GM11168 (cell line): Measurements from ENCODE around the gene GLI3.
"Not testable (repeated sequence)": the region's sequence is repeated elsewhere in the genome, so short reads cannot be mapped to it uniquely, and the experiment has no call there.

Experiments
- in situ Hi-C: fragments of 300-500 bp; cut with MboI; formaldehyde crosslinking; loops from one replicate; pipeline ENCODE4 v1.12.0; 2022; ENCODE audit warnings: low sequenced_read_pairs; ENCODE audit not compliant: unreplicated experiment

The GLI3 gene

DNA sequence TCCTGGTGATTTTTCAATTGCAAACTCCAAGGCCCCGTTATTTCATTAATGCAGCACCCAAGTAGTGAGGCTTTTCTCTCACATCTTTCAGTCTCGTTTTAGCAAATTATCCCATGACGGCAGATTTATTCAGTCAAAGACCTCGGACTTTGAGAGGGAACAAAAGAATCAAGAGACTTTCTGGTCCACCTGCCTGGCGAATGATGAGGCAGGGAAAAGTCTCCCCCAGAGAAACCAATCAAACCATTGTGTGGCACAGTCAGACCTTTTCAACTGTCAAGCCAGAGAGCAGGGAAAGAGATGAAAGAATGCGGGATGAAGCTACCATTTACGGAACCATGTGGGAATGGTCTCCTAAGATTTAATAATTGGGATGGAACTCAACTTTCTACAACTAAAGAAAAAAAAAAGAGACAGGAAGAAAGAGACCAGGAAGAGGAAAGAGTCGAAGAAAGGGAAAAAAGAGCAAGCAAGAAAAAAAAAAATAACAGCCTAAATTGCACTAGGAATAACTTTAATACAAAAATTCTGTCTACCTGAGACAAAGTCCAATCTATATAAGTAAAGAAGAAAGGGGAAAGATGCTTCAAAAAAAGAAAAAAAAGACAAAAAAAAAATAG lies 22.8 kb downstream of the GLI3 start:
- in situ Hi-C loops = no loop called here

- in situ Hi-C loops = no loop called here
Observed at GRCh38 chr7:42213093-42213492, 23.9 kb downstream of the GLI3 start.

DNA sequence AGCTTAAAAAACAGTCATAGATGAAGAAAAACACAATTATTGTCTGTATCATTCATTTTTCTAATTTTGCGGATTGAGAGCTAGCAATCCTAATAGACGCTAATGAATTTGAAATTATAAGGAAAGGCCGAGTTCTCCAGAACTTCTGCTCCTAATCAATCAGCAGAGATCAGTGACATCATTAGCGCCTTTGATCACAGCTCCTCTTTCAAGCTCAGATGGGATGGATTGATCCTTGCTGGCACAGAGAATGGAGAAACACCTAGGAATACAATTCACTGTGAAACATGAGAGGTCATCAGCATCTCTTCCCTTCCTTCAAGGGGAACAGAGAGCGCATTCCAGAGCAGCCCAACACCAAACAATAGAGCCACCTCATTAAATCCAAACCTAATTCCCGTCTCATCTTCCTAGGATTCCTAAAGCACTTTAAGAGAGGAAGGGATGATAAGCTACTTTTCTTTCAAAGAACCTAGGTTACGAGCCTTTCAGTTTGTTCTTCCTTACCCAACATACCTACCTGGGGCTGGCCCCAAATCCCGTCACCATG lies 24.4 kb downstream of the GLI3 start:
- in situ Hi-C loops = no loop called here

- in situ Hi-C loops = no loop called here
Observed at GRCh38 chr7:42211938-42212337, 25.1 kb downstream of the GLI3 start.

DNA sequence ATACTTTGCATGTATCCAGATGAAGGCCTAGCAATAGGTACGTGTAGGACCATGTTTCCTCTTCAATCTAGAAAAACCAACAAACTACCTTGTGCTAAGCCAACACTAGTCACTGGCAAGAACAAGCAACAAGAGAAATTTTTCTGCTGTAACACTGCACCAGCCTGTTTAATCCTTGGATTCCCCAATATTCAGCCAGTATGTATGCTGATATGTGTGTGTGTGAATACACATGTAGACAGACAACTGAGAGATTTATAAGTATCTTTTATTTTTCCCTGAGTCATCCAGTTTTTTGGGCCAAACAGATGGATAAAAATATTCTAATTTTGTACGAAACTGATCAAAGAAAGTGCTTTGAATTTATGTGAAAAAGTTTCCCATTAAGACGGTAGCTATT lies 26.2 kb downstream of the GLI3 start:
- in situ Hi-C loops = no loop called here

- in situ Hi-C loops = no loop called here
Observed at GRCh38 chr7:42210333-42210732, 26.7 kb downstream of the GLI3 start.

DNA sequence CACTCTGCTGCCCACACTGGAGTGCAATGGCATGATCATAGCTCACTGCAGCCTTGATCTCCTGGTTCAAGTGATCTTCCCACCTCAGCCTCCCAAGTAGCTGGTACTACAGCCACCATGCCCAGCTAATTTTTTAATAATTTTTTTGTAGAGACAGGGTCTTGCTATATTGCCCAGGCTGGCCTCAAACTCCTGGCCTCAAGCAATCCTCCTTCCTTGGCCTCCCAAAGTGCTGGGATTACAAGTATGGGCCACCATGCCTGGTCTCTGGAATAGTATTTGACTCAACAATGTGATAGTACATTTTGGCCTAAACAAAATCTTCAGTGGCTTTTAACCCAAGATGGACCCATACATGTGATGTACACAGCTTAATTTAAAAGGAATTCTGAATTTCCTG lies 27.9 kb downstream of the GLI3 start:
- in situ Hi-C loops = not testable (repeated sequence)

DNA sequence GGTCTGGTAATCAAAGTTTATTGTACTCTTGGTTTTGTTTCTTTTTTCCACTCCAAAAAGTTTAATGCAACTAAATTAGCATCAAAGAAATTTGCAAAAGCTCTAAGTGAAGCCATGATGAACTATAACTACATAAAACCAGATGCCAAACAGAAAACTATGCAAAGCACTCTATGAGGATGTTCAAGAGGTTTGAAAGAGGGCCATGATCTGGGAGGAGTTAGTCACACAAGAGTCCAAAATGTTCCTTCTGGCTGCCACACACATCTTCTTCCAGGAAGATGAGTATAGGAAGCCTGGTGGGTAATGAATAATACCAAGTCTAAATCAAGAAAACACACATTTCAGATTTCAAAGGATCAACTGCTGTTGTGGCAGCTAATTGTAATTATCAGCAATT lies 28.4 kb downstream of the GLI3 start:
- in situ Hi-C loops = no loop called here

GRCh38 chr7:42207420-42207819 lies 29.6 kb downstream of the GLI3 start:
- in situ Hi-C loops = no loop called here

DNA sequence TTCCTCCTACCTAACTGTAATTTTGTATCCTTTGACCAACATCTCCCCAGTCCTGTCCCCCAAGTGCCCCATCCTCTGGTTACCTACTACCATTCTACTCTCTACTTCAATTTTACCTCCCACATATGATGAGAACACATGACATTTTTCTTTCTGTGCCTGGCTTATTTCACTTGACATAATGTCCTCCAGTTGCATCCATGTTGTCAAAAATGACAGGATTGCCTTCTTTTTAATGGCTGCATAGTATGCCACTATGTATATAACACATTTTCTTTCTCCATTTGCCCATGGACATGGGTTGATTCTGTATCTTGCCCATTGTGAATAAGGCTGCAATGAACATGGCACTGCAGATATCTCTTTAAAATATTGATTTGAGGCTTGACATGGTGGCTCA lies 33.7 kb downstream of the GLI3 start:
- in situ Hi-C loops = no loop called here

- in situ Hi-C loops = no loop called here
Observed at GRCh38 chr7:42202601-42203000, 34.4 kb downstream of the GLI3 start.

- in situ Hi-C loops = no loop called here
Observed at GRCh38 chr7:42198974-42199668, 37.9 kb downstream of the GLI3 start.

GRCh38 chr7:42198296-42198695 lies 38.7 kb downstream of the GLI3 start:
- in situ Hi-C loops = no loop called here

GRCh38 chr7:42197451-42197850 lies 39.6 kb downstream of the GLI3 start:
- in situ Hi-C loops = no loop called here

DNA sequence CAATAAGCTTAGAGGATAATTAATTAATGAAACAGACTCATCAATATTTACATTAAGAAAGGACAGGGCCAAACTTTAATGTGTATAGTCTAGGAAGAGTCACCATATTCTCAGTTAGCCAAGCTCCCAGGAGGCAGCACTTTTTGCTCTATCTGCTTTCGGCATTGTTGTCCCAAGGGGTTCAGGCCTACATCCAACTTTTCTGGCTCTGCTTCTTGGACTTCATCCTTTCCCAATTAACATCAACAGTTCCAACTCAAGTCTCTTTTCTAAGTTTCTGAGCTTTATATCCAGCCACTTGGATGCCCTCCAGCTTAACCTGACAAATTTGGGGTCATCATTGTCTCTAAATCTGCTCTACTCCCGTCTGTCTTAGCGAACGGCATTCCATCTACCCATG lies 42.8 kb downstream of the GLI3 start:
- in situ Hi-C loops = no loop called here

GRCh38 chr7:42193471-42194129 lies 43.4 kb downstream of the GLI3 start:
- in situ Hi-C loops = no loop called here

GRCh38 chr7:42192851-42193461 lies 44.1 kb downstream of the GLI3 start:
- in situ Hi-C loops = no loop called here

- in situ Hi-C loops = no loop called here
Observed at GRCh38 chr7:42192066-42192465, 44.9 kb downstream of the GLI3 start.

- in situ Hi-C loops = no loop called here
Observed at GRCh38 chr7:42189535-42189934, 47.5 kb downstream of the GLI3 start.

GRCh38 chr7:42186151-42186550 lies 50.9 kb downstream of the GLI3 start:
- in situ Hi-C loops = no loop called here

- in situ Hi-C loops = no loop called here
Observed at GRCh38 chr7:42185726-42186125, 51.3 kb downstream of the GLI3 start.
